A549 (cell line): ENCODE results near the gene CCDC136.

Experiments
- CHD4 ChIP-seq: fragments of 200-600 bp; sonication (generic); IDR thresholded peaks from 2 replicates; pipeline ENCODE4 v1.6.1; 2016; ENCODE audit warnings: antibody characterized with exemption, mild to moderate bottlenecking, borderline replicate concordance
- CTCF ChIP-seq: fragments of >200 bp; sonication (Bioruptor Twin); formaldehyde crosslinking; IDR thresholded peaks from 3 replicates; pipeline ENCODE4 v1.5.1; 2016
- FOXS1 ChIP-seq: fragments of 250-450 bp; sonication (Bioruptor Pico); IDR thresholded peaks from 2 replicates; pipeline ENCODE4 v1.5.0; 2020; ENCODE audit warnings: mild to moderate bottlenecking, moderate library complexity
- HMGXB4 ChIP-seq: fragments of 250-450 bp; sonication (Bioruptor Pico); IDR thresholded peaks from 2 replicates; pipeline ENCODE4 v1.5.0; 2021; ENCODE audit warnings: mild to moderate bottlenecking, moderate library complexity, borderline replicate concordance
- JUN ChIP-seq, 2 experiments: fragments of >200 bp; sonication (Bioruptor Twin); formaldehyde crosslinking; IDR thresholded peaks; 2 replicates in 1 of 2; 3 replicates in 1 of 2; pipeline ENCODE4 v1.6.1; 2016 to 2017
- MYC ChIP-seq: IDR thresholded peaks from 2 replicates; pipeline ENCODE4 v1.6.1; 2012; ENCODE audit warnings: mild to moderate bottlenecking, inconsistent platforms, low read length, improper control_type of control experiment, borderline replicate concordance
- POLR2A ChIP-seq: IDR thresholded peaks from 2 replicates; pipeline ENCODE4 v1.6.1; 2012; ENCODE audit warnings: mild to moderate bottlenecking, low read length
- RCOR1 ChIP-seq: fragments of 150-350 bp; IDR thresholded peaks from 2 replicates; pipeline ENCODE4 v1.6.1; 2014; ENCODE audit warnings: antibody characterized with exemption, low read length, low read depth
- REST ChIP-seq: fragments of 200-600 bp; sonication (generic); IDR thresholded peaks from 2 replicates; pipeline ENCODE4 v1.6.1; 2016; ENCODE audit warnings: antibody characterized with exemption, mild to moderate bottlenecking, moderate library complexity
- ZC3H11A ChIP-seq: fragments of 450-650 bp; IDR thresholded peaks from 2 replicates; pipeline ENCODE4 v1.6.1; 2014; ENCODE audit warnings: antibody characterized with exemption, mild to moderate bottlenecking

GRCh38 chr7:128854396-128854795 lies 62.6 kb downstream of the CCDC136 start:
- TF ChIP-seq RCOR1 = no peak
- no peak for TF ChIP-seq FOXS1
- no peak for TF ChIP-seq HMGXB4 (CRISPR knock-in tag)
- no peak for TF ChIP-seq JUN (IDR thresholded peaks at IDR 0.05)
- no peak for TF ChIP-seq CTCF
- TF ChIP-seq CHD4 = no peak
- TF ChIP-seq ZC3H11A = no peak
- TF ChIP-seq REST = no peak
- TF ChIP-seq MYC = no peak
- no peak for TF ChIP-seq POLR2A
